GM18519 (cell line): ENCODE measurements around the gene SLC19A1.

Experiments used
- ATAC-seq: cut with Tn5 transposase; IDR thresholded peaks from one replicate; pipeline ENCODE4 v1.9.1; 2021; ENCODE audit warnings: mild to moderate bottlenecking, moderate library complexity; ENCODE audit not compliant: unreplicated experiment, low FRiP score

Gene SLC19A1

DNA sequence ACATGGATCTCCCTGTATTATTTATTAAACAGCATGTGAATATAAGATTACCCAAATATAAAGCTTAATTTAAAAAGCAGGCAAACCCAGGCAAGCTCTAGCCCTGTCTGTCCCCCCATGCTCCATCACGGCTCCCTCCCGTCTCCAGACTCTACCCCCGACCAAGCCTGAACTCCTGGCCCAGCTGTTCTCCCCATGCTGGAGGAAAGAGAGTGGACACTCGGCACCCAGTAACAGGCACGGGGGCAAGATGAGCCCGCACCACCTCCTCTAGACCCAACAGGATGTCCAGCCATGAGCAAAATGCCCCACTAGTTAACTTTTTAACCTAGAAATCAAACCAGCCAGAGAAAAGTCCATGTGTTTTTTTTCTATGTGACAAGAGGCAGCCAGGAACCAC, 19.3 kb downstream of the SLC19A1 start:
- ATAC-seq: no peak

DNA sequence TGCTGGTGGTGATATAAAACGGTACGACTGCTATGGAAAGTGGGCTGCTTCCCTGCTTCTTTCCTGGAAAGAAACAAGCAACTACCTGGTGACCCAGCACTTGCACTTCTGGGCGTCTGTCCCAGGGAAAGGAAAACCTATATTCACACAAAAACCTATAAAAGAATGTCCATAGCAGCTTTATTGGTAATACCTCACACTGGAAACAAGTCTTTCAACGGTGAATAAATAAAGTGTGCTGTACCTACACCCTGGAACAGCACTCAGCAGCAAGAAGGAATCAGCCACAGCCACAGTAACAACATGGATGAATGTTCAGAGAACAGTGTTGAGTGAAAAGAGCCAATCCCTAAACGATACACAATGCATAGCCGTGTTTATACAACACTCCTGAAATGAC, 19.9 kb downstream of the SLC19A1 start:
- ATAC-seq: no peak

DNA sequence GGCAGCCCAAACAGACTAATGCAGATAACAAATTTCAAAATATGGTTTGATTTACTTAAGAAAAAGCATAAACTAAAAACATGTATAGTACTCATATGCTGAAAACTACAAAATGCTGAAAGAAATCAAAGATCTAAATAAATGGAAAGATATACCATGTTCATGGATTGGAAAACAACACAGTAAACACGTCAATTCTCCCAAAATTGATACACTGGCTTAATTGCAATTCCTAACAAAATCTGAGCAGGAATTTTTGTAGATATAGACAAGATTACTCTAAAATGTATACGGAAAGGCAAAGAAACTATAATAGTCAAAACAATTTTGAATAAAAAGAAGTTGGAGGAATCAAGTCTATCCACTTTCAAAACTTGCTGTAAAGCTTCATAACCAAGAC, 21.0 kb downstream of the SLC19A1 start:
- ATAC-seq: no peak

DNA sequence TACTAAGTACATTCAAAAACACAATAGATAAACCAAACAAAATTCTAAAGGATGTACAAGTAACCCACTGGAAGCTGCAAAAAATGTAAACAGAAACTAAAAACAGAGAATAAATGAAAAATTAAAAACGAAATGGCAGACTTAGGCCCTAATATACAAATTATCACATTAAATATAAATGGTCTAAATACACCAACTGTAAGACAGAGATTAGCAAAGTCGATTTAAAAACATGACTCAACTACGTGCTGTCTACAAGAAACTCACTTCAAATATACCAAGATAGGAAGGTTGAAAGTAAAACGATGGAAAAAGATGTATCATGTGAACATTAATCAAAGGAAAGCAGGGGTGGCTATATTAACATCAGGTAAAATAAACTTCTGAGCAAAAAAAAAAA, 23.1 kb downstream of the SLC19A1 start:
- ATAC-seq: no peak

DNA sequence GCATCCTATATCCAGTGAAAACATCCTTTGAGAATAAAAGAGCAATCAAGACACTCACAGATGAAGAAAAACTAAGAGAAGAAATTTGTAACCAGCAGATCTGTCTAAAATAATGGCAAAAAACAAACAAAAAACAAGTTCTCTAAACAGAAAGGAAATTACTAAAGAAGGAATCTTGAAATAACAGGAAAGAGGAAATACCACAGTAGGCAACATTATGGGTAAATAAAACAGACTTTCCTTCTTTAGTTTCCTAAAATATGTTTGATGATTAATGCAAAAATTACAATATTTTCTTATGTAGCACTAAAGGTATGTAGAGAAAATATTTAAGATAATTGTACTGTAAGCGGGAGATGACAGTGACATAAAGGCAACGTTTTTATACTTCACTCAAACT, 23.5 kb downstream of the SLC19A1 start:
- no peak for ATAC-seq

DNA sequence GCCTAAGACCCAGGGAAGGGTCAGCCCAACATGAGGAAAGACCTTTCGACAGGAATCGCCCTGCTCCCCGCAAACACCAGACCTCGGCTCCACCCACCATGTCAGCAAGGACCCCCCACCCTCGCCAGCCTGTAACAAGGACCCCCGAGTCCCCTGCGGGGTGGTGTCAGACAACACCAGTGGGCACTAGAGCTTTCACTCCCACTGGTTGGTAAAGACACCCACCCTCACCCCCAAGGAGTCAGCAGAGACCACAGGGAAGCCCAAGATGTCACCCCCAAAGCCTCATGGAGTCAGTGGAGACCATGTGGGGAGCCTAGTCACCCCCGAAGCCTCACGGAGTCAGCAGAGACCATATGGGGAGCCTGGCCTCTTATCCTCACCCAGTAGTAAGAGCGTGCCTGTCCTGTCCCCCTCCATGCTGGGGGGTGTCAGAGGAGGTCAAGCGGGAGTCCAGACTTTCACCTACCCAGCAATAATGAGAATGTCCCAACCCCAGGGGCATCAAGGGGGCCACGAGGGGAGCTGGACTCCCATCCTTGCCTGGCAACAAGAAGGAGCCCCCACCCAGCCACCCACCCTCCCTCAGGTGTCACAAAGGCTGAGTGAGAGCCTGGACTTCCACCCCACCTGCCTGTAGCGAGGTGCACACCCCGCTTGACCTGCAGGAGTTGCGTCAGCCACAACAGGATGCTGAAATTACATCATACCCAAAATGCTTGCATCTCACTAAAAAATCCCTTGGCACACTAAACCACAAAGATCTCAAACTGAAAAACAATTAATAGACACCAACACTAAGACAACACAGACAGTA, 24.8 kb downstream of the SLC19A1 start:
- ATAC-seq: no peak

DNA sequence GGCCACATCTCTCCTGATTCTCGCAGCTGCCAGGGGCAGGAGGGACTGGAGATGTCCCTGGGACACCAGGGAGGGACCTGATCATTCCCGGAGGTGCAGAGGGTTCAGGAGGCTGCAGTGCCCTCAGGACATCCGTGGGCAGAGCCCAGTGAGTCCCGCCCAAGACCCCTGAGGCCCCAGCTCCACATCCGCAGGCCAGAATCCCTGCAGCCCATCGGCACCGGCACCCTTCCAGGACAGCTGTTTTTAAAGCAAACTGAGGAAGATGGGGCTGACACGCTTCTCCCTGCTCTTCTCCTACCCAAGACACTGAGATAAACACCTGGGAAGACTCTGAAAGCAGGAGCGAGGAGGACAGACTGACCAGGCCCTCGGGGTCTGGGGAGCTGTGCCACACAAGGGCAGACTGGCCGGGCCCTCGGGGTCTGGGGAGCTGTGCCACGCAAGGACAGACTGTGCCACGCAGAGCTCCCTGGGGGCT, 25.5 kb downstream of the SLC19A1 start:
- no peak for ATAC-seq

DNA sequence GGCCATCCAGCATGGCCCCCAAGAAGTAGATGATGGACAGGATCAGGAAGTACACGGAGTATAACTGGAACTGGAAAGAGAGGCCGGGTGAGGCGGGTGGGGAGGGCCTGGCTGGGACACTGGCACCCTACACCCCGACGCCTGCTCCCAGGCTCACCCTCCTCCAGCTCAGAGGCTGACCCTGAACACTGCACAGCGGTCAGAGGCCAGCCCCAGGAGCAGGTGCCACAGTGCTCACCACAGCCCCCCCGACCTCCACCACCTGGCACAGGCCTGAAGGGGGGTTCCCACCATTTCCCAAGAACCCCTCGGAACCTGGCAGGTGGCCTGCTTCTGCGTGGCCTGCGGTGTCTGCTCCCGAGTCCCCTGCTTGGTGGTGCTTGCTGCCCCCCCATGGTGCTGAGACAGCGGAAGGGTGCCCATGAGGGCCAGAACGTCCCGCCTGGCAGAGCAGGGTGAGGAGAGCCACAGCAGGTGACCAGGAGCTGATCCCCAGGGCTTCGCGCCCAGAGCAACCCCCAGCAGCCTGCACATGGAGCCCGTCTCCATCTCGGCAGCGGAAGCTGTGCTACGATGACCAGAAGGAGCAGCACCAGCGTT, 26.1 kb downstream of the SLC19A1 start:
- no peak for ATAC-seq

DNA sequence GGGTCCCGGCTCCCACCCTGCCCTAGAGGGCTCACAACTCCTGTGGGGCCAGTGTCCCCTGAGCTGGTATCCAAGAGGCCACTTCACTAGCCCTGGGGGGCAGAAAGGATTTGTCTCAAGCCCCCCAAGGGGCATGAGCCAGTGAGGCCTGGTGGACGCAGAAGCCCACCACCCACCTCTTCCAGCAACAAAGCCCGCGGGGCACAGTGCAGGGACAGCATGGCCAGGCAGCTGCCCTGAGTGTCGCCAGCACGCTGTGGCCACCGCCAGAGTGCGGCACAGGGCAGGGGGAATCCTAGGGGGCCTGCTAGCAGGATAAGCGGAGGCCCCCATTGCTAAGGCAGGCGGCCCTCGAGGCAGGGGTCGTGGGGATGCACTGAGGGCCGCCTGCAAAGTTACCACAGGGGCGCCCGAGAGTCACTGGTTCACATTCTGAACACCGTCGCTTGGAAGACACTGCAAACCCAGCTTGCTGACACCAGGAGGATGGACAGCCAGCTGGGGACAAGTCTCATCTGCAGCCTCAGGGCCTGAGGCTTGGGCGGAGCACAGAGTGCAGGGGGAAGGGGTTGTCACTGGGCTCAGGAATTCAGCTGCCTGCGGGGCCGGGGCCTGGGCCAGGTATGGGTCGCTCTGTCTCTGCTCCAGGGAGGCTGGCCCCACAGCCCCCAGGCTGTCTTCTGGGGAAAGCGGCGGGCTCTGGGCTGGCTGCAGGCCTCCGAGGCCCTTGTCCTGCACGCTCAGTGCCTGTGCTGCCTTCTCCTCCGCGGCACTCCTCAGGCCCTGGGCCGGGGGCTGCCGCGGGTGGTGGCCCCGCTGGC, 26.8 kb downstream of the SLC19A1 start:
- no peak for ATAC-seq

DNA sequence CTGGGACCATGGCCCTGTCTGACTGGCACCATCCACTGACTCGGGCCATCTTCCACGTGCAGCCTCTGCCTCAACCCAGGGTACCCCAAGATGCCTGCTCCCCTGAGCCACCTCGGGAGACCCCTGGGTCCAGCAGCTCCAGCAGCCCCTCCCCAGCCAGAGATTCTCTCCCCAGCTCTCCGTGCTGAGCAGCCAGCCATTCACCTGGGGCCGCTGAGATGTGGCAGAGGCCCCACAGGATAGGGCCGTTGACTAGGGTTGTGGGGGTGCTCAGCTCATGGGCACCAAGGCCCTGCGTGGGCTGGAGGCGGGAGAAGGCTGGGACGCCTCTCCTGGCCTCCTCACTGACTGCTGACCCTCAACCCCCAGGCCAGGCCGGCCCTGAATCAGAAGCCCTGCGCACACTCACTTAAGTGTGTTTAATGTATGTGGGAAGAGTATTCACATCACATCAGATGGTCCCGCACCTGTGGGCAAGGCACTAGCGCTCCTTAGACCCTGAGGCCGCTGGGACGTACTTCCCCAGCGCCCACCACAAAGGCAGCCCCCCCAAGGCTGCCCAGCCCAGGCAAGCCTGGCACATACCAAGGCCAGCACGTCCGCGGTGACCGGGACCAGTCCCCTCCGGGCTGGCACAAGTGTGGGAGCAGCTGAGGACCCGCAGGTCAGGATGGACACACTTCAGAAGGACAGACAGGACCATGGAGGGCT, 27.8 kb downstream of the SLC19A1 start:
- ATAC-seq: no peak

DNA sequence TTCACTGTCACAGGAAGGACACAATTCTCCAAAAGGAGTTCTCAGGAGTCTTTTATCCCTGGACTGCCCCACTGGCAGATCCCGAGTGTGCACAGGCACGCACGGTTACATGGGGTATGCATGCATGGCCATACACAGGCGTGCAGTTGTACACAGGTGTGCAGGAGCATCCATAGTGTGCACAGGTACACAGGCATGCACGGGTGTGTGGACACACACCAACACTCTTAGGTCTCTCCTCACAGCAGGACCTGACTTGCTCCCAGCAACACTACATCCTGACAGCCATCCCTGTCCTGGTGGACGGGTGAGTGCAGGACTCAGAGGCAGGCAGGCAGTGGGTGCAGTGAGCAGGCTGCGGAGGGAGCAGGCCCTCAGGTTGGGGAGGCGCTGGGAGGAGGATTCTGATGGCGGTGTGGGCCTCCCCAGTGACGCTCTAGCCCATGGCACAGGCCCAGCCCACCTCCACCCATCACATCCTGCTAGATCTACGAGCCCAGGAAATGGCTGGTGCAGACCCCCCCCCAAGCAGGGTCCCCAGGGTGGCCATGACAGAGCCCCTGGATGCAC, 28.4 kb downstream of the SLC19A1 start:
- ATAC-seq: no peak

DNA sequence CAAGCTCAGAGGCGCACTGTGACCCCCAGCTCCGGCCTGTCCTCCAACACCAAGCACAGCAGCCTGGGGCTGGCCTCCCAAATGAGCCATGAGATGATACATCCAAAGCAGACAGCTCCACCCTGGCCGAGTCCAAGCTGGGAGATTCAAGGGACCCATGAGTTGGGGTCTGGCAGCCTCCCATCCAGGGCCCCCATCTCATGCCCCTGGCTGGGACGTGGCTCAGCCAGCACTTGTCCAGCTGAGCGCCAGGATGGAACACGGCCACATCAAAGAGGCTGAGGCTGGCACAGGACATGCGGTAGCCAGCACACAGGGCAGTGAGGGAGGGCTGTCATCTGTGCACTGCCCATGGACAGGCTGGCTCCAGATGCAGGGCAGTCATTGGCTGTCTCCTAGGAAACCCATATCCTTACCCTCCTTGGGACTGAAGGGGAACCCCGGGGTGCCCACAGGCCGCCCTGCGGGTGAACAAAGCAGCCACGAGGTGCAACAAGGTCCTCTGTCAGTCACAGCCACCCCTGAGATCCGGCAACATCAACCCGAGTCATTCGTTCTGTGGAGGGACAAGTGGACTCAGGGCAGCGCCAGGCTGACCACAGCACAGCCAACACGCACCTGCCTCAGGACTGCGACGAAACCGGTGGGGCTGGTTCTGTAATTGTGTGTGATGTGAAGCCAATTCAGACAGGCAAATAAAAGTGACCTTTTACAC, 29.1 kb downstream of the SLC19A1 start:
- no peak for ATAC-seq

DNA sequence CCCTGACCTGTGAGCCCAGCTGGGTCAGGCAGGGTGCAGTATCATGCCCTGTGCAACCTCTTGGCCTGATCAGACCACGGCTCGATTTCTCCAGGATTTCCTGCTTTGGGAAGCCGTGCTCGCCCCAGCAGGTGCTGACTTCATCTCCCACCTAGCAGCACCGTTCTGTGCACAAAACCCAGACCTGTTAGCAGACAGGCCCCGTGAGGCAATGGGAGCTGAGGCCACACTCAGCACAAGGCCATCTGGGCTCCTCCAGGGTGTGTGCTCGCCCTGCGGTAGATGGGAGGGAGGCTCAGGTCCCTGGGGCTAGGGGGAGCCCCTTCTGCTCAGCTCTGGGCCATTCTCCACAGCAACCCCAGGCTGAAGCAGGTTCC, 29.6 kb downstream of the SLC19A1 start:
- no peak for ATAC-seq

DNA sequence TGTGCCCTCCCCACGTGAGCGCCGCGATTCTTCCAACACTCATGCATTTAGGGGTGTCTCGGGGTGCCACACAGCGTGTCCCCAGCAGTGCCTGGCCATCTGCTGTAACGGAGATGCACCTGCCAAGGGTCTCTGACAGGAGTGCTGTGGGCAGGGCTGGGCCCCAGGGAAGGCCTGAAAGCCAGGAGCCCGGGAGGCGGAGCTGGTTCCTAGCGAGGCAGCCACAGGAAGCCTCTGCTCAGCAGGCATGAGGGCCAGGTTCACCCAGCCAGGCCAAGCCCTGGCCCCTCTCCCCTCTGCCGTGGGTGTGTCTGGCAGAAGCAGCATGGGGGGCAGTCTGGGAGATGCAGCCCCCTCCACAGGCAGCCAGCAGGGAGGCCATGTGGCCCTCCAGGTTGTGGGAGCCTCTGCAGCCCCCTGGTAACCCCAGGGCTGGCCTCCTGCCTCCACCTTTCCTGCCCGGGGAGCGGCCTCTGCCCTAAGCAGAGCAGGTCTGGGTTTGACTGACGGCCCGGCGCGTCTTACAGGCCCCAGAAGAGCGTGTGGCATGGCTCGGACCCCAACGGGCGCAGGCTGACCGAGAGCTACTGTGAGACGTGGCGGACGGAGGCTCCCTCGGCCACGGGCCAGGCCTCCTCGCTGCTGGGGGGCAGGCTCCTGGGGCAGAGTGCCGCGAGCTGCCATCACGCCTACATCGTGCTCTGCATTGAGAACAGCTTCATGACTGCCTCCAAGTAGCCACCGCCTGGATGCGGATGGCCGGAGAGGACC, 30.4 kb downstream of the SLC19A1 start:
- ATAC-seq: no peak

DNA sequence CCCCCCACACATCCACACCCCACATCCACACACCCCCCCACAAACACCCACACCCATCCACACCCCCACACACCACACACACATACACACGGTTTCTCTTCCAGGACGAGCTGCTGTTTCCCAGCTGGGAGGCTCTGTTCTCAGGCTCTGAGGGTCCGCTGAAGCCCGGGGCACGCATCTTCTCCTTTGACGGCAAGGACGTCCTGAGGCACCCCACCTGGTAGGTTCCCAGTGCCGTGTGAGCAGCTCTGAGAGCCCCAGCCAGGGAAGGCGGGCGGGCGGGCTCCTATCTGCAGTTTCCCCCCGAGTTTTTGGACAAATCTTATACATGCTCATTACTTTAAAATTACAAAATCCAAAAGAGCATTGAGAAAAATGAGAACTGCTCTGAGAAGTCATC, 31.2 kb downstream of the SLC19A1 start:
- no peak for ATAC-seq

DNA sequence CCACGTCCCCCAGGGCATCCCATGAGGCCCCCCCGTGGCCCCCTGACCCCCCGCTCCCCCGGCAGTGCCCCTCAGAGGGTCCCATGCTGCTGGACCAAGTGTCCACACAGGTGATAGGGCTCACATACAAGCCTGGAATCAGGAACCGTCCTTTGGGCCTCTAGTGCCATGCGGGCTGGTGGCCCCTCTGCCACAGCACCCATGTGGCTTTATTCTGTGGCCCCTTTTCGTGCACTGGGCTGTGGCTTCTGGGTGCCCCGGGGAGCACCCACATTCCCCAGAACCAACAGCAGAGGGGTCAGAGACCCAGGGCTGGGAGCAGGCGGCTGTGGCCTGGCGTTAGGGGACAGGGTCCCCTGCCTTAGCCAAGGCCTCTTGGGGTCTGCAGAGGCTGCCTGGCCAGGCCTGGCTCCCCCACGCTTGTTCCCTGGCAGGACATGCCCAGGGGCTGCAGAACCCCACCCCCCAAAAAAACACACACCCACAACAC, 31.7 kb downstream of the SLC19A1 start:
- ATAC-seq: no peak

DNA sequence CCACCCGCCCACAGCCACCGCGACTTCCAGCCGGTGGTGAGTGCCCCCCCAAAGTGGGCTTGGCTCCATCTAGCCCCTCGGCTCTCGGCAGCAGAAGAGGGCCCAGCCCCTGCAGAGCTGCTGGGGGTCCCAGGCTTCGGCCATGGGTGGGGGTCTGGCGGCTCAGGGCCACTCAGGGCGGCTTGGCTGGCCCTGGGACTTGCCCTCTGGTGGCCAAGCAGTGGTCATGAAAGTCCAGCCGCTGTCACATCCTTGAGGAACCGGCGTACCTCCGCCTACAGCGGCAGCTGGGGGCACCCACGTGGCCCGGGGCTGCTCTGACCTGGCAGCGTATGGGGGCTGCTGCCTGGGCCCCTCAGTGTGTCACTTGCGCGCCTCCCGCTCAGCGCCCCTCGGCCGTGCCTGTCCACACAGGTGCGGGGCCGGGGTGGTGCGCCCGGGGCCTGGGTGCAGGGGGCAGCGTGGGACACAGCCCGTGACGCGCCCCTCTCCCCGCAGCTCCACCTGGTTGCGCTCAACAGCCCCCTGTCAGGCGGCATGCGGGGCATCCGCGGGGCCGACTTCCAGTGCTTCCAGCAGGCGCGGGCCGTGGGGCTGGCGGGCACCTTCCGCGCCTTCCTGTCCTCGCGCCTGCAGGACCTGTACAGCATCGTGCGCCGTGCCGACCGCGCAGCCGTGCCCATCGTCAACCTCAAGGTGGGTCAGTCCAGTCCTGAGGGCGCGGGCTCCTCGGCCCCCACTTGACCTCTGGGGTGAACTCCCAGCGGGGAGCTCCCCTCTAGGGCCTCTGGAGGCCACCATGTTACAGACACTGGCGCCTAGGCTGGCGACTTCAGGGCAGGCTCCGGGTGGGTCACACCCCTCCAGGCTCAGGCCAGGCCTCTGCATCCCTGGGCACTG, 32.4 kb downstream of the SLC19A1 start:
- no peak for ATAC-seq
